LHCN-M2 (cell line): ENCODE measurements around the gene FBXO42. TPM values are rescaled to one million over a fixed set of nuclear protein-coding genes. Genes with fewer than 3 reads are reported as not detected.

Experiments
- DNase-seq: peaks from one replicate; pipeline ENCODE4 v3.0.0-alpha.2; 2012; ENCODE audit warnings: low read depth
- polyA plus RNA-seq: library from polyadenylated mRNA; unstranded; fragments of >200 nt; gene quantifications from one replicate; pipeline ENCODE4 v1.2.1, GENCODE V29; 2012; ENCODE audit warnings: missing spikeins
- total RNA-seq: library from RNA; depleted of rRNA; stranded (reverse); fragments of >200 nt; gene quantifications from 2 replicates; pipeline ENCODE4 v1.2.3, GENCODE V29; 2014; rRNA removed

Gene FBXO42
- 13.0 and 14.5 TPM in 2 replicates for total RNA-seq
- polyA plus RNA-seq, result 8.8 TPM

DNA sequence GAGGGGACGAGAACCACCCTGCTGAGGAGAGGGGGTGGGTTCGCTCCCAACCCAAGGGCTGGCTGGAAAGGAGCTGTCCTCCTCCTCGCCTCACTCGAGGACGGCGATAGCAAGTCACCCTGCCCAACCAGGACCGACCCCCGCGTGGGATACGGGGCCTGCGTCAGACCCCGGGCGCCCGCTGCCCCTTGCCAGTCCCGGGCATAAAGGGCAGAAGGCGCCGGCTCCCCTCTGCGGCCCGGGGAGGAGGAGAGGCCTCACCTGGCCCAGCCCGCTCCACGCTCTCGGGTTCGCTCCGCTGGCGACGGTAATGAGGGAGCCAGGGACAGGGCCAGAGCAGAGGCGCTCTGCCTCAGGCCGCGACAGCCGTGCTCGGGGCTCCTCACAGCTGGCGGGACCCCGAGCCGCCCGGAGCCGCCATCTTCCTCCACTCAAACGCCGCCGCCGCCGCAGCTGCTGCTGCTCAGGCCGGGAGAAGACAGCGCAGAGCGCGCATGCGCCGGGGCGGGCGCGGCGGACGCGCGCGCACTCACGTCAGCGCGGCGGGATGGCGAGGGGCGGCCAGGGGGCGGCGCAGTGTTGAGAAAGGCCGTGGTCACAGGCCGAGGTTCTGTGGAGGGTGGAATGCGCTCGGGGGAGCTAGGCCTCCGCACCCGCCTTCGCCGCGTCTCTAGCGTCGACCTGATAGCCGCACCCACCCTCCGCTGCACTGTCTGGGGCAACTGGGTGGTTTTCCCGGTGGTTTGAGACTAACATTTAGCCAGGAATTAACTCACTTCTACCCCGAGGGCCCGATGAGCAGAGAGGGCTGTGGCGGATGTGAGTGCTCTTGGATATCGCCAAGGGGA, at the start of gene FBXO42:
FBXO42 (minus strand) TSS at position 487 of the 848 bp plus-strand sequence. CDS start 37,062 bp downstream, outside the sequence.
- DNase-seq, result peak; percentile 86

DNA sequence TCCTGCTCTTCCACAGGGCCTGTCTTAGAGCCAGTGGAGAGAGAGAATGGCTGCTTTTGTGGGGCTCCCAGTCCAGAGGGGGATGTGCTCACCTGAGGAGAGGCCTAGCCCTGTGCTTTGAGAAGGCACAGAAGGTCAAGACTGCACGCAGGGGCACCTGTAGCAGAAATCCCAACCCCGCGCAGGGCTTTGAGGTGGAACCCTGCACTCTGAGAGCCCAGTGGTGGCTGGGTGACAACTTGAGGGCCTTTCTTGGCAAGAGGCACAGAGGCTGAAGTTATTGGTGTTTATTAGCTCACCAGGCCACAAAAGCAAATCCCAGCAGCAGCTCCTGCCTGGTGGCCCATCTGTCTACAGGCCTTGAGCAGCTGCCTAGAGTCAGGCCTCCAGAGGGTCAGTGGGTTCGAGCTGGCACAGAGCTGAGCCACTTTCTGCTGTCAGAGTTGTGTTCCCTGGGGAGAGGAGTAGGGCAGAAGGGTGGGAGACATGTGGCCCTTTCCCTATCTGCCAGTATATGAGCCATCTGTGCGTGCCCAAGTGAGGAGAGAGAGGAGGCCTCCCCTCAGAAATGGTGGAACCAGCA, 46.2 kb upstream of the FBXO42 start:
- no peak for DNase-seq

DNA sequence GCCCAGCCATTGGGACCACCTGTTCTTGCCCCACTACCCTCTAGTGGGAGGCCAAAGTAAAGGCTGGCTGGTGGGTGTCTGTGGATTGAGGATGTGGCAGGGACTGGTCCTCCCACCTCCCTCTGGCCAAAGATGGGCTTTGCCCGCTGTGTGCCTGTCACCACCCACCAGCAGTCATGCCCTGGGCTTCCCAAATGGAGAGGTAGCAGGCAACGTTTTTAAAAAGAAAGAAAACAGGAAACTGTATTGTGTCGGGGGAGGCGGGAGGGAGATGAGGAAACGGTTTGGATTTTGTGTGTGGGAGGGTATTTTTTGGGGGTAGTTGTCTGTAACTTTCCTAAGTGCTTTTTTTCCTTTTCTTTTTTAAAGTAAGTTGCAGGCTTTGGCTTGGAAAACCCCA, 44.8 kb upstream of the FBXO42 start:
- no peak for DNase-seq

DNA sequence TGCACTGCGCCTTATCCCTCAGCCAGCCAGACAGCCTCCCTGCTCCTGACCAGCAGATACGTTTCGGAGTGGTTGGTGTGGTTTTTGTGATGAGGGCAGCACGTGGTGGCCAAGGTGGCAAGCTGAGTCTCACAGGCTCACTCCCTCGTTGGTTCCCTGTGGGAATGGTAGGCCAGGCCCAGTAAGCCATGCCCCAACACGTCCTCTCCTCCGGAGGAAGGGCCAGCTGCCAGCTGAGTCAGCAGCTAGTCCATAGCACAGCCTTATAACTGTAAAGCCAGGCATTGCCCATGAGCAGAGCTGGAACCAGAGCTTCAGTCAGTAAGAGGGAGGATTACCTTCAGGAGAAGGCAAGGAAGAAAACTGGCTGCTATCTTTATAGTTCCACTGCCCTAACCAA, 44.3 kb upstream of the FBXO42 start:
- DNase-seq, result peak; percentile 93

DNA sequence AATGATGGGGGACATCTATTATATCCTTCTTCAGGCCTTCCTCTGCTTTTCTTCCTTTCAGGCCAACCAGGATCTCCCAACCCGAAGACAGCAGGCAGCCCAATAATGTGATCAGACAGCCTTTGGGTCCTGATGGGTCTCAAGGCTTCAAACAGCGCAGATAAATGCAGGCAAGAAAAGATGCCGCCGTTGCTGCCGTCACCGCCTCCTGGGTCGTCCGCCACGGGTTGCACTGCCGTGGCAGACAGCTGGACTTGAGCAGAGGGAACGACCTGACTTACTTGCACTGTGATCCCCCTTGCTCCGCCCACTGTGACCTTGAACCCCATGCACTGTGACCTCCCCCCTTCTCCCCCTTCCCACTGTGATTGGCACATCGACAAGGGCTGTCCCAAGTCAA, 42.7 kb upstream of the FBXO42 start:
- DNase-seq, result no peak

DNA sequence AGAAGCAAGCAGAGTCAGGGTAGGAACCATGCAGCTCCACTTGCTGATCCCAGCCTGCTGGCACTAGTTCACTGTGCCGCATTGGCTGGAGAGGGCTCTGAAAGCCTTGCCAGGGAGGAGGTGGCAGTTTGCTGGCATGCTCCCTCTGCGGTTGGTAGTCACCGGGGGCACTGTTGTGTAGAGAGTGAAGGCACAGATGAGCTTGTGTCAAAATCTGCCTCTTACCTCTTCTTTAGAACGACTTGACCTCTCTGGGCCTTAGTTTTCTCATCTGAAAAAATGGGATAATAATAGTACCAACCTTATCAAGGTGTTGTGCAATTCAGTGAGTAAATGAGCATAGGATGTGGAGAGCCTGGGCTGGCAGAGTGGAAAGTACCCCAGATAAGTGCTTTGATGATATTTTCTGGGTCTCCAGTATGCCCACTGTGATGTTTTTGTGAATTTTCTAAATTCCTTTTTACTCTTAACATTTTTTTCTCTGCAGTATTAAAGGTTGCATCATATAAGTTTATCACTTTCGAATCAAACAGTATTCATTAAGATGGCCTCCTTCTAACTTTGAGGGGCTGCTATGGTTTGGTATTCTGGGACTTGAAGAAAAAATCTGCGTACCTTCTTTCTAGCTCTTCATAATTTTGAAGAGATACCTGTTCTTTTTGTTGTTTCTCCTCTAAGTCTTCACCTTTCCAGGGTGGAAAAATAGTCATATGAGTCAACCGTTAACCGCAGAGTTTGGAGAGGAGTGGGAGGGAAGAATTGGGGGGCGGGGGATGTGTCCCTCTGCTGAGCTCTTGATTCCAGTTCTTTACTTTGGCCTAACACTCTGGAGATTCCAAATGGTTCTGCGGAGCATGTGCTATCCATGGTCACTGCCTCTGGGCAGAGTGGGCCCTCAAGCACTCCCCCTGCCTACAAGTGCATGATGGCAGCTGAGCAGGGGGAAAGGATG, 41.6 kb upstream of the FBXO42 start:
- DNase-seq, result no peak

DNA sequence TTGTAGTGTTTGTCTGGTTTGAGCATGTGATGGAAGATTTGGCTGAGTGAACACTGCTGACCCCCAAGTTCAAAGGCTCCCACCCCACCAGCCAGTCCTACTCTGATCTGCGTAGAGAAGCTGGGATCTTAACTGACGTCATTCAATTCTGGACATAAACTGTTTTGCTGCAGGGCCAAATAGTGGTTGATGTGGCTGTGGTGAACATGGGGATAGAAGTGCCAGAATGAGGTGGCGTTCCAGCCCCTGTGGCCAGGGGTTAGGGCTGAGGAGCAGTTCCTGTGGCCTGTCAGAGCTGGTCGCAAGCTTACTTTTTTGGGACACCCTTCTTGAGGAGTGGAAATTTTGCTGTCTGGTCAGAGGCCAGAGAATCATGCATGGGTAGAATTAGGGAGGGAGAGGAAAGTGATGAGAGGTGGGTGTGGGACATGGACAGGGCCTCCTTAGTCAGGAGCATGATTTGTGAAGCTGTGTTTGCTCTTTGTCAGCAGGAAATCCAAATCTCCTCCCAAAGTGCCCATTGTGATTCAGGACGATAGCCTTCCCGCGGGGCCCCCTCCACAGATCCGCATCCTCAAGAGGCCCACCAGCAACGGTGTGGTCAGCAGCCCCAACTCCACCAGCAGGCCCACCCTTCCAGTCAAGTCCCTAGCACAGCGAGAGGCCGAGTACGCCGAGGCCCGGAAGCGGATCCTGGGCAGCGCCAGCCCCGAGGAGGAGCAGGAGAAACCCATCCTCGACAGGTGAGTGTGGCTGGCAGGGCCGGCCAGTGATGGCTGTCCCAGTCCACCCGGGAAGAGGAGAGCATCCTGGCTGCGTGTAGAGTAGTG, 40.7 kb upstream of the FBXO42 start:
- no peak for DNase-seq

DNA sequence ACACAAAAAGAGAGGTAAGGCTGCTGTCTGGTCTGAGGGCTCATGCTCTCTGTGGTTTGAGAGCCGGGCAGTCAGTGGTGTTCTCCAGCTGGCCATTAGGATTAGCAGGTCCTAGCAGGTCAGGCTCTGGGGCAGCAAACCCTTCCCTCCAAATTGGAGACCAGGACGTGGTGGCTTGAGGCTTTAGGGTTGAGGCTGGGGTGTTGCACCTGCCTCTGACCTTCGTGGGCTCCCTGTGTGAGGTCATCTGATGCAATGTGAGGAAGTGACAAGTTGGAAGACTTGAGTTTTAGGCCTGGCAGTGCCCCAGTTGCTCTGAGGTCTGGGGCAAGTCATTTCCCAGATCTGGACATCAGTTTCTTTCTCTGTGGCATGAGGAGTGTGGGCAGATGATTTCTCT, 39.1 kb upstream of the FBXO42 start:
- peak; percentile 71 for DNase-seq

DNA sequence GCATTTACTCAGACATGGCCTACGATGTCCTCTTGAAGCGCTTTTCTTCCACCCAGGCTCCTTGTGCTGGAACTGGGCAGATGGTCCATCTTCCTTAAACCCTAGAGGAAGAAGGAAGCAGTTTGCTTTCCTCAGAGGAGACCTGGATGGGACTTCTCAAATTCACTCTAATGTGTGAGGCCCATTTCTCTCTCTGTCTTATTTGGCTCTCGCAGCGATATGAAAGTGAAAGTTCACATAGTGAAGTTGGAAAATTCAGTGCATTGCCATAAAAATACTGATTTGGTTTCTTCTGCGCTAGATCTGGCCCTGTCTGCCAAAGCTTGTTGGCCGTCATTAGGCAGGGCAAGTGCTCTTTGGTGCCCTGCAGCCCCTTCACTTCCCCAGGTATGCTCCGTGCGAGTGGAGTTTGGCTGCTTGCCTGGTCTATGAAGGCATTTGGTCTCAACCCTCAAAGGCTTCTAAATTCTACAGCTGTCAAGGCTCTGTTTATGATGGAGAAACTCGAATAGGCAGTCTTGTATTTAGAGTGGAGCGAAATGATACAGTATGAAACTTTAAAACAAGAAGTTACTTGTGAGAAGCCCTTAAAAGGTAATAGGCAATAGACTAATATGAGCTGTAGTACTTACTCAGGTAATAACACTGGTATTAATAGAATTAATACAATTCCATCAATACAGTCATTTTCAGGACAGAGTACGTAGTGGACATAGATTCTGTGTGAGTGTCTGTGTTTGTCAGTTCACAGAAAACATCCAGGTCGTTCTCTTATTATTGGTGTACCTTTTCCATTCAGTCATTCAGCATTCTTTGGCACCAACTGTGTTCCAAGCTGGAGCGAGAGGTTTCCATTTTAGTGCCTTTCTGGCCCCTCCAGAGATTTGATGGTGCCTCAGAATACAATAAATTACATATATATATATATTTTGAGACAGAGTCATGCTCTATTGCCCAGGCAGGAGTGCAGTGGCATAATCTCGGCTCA, 35.2 kb upstream of the FBXO42 start:
- no peak for DNase-seq

DNA sequence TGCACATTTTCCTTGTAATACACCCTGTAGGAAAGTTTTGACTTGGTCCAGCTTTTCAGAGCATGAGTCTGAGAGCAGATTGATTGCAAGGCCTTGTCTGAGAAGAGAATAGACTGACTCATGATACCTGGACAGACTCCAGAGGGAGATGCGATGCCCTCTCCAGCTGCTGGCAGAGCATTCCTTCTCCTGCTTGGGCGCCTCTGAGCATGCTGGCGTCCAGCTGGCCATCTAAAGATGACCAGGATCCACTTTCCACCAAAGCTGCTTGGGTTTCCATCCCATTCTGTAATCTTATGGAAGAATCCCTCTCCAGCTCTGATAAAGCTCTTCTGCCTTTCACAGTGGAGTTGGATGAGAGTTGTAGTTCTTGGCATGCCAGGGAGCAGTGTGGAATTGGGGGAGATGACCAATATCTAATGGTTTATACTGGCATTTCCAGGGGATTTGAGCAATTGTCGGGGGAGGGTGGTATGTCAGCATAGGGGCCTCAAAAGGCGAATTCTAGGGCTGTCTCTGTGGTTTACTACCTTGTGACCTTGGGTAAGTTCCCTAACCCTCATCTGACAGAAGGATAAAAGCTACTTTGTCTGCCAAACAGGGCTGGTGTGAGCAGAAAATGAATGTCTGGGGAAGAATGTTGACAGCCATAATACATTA, 34.3 kb upstream of the FBXO42 start:
- peak; percentile 94 for DNase-seq

DNA sequence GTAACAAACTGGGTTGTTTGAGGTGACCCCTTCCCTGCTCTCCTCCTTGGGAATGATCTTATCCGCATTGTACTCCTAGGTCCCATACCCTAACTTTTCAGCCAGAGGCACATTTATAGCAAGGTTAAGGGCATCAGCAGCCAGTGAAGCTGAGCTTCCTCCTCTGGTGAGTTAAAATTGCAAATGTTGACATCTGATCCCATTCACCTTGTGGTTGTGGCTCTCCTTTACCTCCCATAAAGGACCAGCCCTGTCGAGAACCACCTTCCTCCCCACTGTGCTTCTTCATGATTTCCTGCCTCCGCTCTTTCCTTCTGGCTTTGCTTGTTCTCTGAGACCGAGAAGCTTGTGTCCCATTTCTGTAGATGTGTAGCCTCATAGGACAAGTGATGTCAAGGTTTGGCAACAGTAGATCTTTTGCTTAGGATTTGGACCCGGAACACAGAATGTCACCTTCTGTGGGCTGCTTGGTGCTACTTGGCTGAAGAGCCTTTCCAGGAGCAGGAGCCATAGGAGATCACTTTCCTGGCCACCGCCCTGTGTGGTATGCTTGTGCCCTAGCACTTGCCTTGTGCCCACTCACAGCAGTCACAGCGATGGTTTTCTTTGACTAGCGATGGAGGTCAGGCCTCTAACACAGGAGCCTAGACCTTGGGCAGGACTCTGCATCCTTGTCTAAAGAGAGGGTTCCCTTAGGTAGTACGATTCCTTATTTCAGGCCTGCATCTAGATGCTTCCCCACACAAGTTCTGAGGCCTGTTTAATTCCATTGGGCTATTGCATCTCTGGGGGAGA, 33.6 kb upstream of the FBXO42 start:
- DNase-seq, result no peak

DNA sequence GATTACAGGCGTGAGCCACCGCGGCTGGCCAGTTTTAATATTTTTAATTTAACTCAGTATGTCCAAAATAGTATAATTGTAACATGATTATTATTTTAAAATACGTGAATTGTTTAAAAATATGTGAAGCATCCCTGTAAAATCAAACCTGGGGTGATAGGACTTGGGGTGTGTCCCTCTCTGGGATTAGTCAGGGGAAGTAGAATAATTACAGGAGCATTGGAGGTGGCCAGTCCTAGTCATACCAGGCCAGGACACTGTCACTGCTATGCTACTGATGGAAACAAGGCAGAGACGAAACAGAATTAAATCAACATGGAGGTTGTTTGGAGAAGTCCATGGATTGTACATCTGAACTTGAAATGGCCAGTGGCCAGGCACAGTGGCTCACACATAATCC, 31.6 kb upstream of the FBXO42 start:
- no peak for DNase-seq

DNA sequence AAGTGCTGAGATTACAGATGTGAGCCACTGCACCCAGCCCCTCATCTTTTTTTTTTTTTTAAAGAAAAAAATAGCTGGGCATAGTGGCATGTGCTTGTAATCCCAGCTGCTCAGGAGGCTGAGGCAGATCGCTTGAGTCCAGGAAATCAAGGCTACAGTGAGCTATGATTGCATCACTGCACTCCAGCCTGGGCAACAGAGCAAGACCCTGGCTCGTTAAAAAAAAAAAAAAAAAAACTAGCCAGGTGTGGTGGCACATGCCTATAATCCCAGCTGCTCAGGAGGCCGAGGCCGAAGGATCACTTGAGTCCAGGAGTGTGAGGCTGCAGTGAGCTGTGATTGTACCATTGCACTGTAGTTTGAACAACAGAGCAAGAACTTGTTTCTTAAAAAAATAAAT, 28.6 kb upstream of the FBXO42 start:
- no peak for DNase-seq

DNA sequence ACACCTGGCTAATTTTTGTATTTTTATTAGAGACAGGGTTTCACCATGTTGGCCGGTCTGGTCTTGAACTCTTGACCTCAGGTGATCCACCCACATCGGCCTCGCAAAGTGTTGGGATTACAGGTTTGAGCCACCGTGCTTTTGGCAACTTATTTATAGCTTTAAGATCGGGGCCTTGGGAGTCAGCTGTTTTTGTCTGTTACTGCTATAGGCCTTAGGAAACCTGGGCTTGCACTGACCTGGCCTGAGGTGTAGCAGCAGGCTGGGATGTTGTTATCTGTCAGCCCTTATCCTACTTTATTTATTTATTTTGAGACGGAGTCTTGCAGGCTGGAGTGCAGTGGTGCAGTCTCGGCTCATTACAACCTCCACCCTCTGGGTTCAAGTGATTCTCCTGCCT, 26.2 kb upstream of the FBXO42 start:
- DNase-seq, result no peak

DNA sequence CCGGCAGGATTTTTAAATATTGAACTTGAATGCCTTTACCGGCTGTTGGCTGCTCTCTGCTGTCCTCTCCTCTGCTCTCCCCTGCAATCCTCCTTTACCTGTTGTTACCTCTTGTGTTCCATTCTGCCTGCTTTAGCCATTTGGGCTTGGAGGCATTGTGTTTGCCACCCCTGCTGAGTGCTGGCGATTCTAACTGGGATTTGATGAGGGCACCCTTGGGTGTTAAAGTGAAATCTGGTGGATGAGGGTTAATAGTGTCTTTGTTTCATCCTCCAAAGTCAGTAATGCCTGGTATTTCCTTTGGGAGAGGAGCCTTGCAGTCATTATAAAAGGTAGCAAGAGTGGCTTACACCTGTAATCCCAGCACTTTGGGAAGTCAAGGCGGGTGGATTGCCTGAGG, 24.7 kb upstream of the FBXO42 start:
- DNase-seq, result no peak

DNA sequence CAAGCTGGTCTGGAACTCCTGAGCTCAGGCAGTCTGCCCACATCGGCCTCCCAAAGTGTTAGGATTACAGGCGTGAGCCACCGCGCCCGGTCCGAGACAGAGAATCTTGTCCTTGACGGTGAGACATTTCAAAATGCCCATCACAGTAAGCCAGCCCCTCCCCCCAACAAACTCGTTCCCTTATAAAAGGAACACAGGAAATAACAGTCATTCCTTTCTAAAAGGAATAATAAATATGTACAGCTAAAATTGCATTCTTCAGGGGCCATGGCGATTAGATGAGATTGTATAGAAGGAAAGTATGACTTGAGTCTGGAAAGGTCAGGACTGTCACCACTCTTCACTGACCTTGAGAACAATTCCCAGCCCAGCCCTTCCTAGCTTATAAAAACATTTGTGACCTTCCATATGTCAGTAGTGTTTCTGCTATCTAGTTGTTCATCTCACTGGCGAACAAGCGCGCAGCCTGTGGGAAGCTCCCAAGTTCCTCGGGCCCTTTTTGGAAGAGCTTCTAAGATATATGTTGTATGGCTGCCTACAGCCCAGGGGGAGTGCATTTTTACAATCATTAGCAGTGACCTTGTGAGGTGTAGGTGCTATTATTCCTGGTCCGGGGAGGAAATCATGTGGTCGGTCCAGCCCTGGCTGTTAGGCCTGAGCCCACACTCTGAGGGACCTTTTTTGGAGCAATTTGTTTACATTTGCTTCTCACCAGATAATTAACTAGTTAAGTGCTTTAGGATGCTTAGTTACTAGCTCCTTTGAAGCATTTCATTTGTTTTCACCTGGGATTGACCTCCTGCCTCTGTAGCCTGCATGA, 23.5 kb upstream of the FBXO42 start:
- DNase-seq, result no peak

DNA sequence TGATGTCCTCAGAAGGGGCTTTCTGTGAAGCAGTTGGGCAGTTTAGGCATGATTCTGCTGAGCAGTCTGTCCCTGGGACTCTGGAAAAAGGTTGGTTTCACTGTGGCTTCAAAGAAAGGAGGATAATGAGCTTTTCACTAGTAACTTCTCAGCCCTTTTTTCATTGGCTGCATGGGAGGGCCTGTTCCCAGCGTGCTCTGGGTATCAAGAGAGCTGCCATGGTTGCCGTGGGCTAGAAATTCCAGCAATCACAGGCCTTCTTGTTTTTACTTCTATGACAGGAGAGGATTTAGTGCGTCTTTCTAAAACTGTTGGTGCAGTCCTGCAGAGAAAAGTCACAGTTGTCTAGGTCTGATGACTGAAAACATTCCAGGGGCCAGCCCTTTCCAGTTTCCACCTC, 22.0 kb upstream of the FBXO42 start:
- no peak for DNase-seq
